Testis (tissue), 2 donors: ENCODE results near the gene XAB2.

Experiments
- CTCF ChIP-seq, 3 experiments: fragments of 450-650 bp in 2 of 3; fragments of 200-600 bp in 1 of 3; sonication (generic) in 1 of 3; IDR thresholded peaks; one replicate each; pipeline ENCODE4 v1.5.1; 2016 to 2019; ENCODE audit warnings: antibody characterized with exemption in 3 of 3, mild to moderate bottlenecking in 2 of 3, moderate library complexity in 1 of 3
- POLR2A ChIP-seq: fragments of 450-650 bp; IDR thresholded peaks from one replicate; pipeline ENCODE4 v1.6.1; 2017; ENCODE audit warnings: antibody characterized with exemption, mild to moderate bottlenecking, moderate library complexity

- TF ChIP-seq POLR2A (no peak), CTCF (IDR thresholded peaks at IDR 0.05) (no peak)
These were observed 40.3 kb upstream of the XAB2 start for GRCh38 chr19:7669641-7670040.
